PC-9 (cell line): ENCODE data around the gene S100A11. TPM values are rescaled to one million over a fixed set of nuclear protein-coding genes. Genes with fewer than 3 reads are reported as not detected.

ENCODE experiments used
- BruUV-seq: library from RNA; stranded (reverse); fragments of 400-500 nt; replicated peaks from 2 replicates; lab custom pipeline; 2021; lab: Mats Ljungman, UMichigan
- CTCF ChIA-PET: fragments of 300-600 bp; sonication (Branson Sonifier 250); formaldehyde crosslinking; loops from one replicate; lab custom pipeline; 2022; ENCODE audit warnings: antibody characterized with exemption; lab: Charles Lee
- POLR2A ChIA-PET: fragments of 300-600 bp; sonication (Branson Sonifier 250); formaldehyde crosslinking; loops from one replicate; lab custom pipeline; 2022; ENCODE audit warnings: antibody characterized with exemption; ENCODE audit not compliant: unreplicated experiment; lab: Charles Lee
- DNase-seq, 2 experiments: peaks; one replicate each; pipeline versions ENCODE4 v3.0.0 to v3.0.0-alpha.2; 2015 to 2022; ENCODE audit warnings: mixed read lengths in 1 of 2
- H2AFZ ChIP-seq: fragments of 200-600 bp; sonication (generic); 2 replicates; pipeline ENCODE4 v1.8.1; 2017; ENCODE audit warnings: antibody characterized with exemption
- H3F3A ChIP-seq: fragments of 200-600 bp; sonication (generic); 2 replicates; pipeline ENCODE4 v1.8.1; 2017; ENCODE audit warnings: antibody characterized with exemption, mild to moderate bottlenecking, low read depth; ENCODE audit not compliant: insufficient read depth
- H3K27ac ChIP-seq: fragments of 200-600 bp; sonication (generic); 2 replicates; pipeline ENCODE4 v1.6.1; 2016; ENCODE audit warnings: mixed run types
- H3K27me3 ChIP-seq: fragments of 200-600 bp; sonication (generic); 2 replicates; pipeline ENCODE4 v1.6.1; 2016; ENCODE audit warnings: low read depth, mixed run types; ENCODE audit not compliant: insufficient read depth
- H3K36me3 ChIP-seq: fragments of 200-600 bp; sonication (generic); 2 replicates; pipeline ENCODE4 v1.6.1; 2016; ENCODE audit warnings: low read depth, mixed run types
- H3K4me1 ChIP-seq: fragments of 200-600 bp; sonication (generic); replicated peaks from 2 replicates; pipeline ENCODE4 v1.6.1; 2016; ENCODE audit warnings: mixed run types; ENCODE audit not compliant: insufficient read depth
- H3K4me2 ChIP-seq: fragments of 200-600 bp; sonication (generic); 2 replicates; pipeline ENCODE4 v1.6.1; 2017; ENCODE audit warnings: mixed run types
- H3K4me3 ChIP-seq: fragments of 200-600 bp; sonication (generic); 2 replicates; pipeline ENCODE4 v1.6.1; 2016; ENCODE audit warnings: mixed run types
- H3K79me2 ChIP-seq: fragments of 200-600 bp; sonication (generic); 2 replicates; pipeline ENCODE4 v1.6.1; 2017; ENCODE audit warnings: low read depth, mixed run types
- H3K9me2 ChIP-seq: fragments of 200-600 bp; sonication (generic); 2 replicates; pipeline ENCODE4 v1.8.1; 2017; ENCODE audit warnings: mild to moderate bottlenecking; ENCODE audit not compliant: insufficient read depth
- H3K9me3 ChIP-seq: fragments of 200-600 bp; sonication (generic); 2 replicates; pipeline ENCODE4 v1.8.1; 2016; ENCODE audit warnings: low read depth; ENCODE audit not compliant: insufficient read depth
- H4K20me1 ChIP-seq: fragments of 200-600 bp; sonication (generic); 2 replicates; pipeline ENCODE4 v1.8.1; 2017; ENCODE audit not compliant: insufficient read depth
- CTCF ChIP-seq: fragments of 200-600 bp; sonication (generic); conservative IDR thresholded peaks from 2 replicates; pipeline ENCODE4 v1.6.1; 2017; ENCODE audit warnings: mixed run types, antibody characterized with exemption, mild to moderate bottlenecking, moderate library complexity
- EZH2 ChIP-seq: fragments of 200-600 bp; sonication (generic); IDR thresholded peaks from 2 replicates; pipeline ENCODE4 v1.8.0; 2017; ENCODE audit warnings: antibody characterized with exemption, low read depth
- intact Hi-C: fragments of 100-400 bp; cut with micrococcal nuclease; formaldehyde crosslinking; loops from one replicate; pipeline ENCODE4 v1.10.0; 2022; ENCODE audit not compliant: unreplicated experiment
- total RNA-seq: library from RNA; stranded (reverse); gene quantifications from 2 replicates; pipeline ENCODE4 v1.2.3, GENCODE V29; 2021

The S100A11 gene
- total RNA-seq, 1 experiment from 2014 or later = 868 TPM

GRCh38 chr1:152007047-152007446 is 29.8 kb downstream of the S100A11 start:
- DNase-seq = no peak
- Histone ChIP-seq H2AFZ (no peak overlapping the region), H3K36me3 (no peaks in the 10 kb centered on the region), H3K9me2 (no peaks in the 10 kb centered on the region), H4K20me1 (no peaks in the 10 kb centered on the region), H3K79me2 (no peaks in the 10 kb centered on the region), H3K4me2 (no peak overlapping the region), H3K4me3 (no peak overlapping the region), H3K27me3 (no peaks in the 10 kb centered on the region), H3F3A (no peaks in the 10 kb centered on the region; the same call in 1 of the 2 replicates), H3K9me3 (no peaks in the 10 kb centered on the region), H3K27ac (no peak overlapping the region), H3K4me1 (peaks cover 10% of the 10 kb centered on the region)
- no TSS peak for BruUV-seq
- TF ChIP-seq CTCF = no peak
- TF ChIP-seq EZH2 = no peak
- intact Hi-C loops = loop anchor here (10.0 kb wide), 1 partner anchor 242 kb away; the partner anchor contains the start of gene MRPL9
- ChIA-PET CTCF (interaction anchor here (0.7 kb wide), 1 partner anchor 10 kb away, joined by 4 read pairs; no protein-coding TSS in a partner anchor), POLR2A (no interaction called here)

GRCh38 chr1:152005360-152005912 is 31.4 kb downstream of the S100A11 start:
- Histone ChIP-seq H3K27ac (no peak overlapping the region), H3K4me2 (no peak overlapping the region), H2AFZ (no peak overlapping the region), H3K4me1 (peaks cover 26% of the 10 kb centered on the region), H3F3A (peaks cover 7% of the 10 kb centered on the region), H3K27me3 (no peaks in the 10 kb centered on the region), H3K4me3 (no peak overlapping the region), H3K9me2 (no peaks in the 10 kb centered on the region), H3K36me3 (no peaks in the 10 kb centered on the region), H3K9me3 (no peaks in the 10 kb centered on the region), H3K79me2 (no peaks in the 10 kb centered on the region), H4K20me1 (no peaks in the 10 kb centered on the region)
- intact Hi-C loops = loop anchor here (10.0 kb wide), 1 partner anchor 241 kb away; the partner anchor contains the start of gene MRPL9
- CTCF ChIA-PET = no interaction called here
- TF ChIP-seq CTCF = no peak
- no peak for TF ChIP-seq EZH2
- BruUV-seq = no TSS peak
- DNase-seq = no peak
- POLR2A ChIA-PET = interaction anchor here (0.6 to 0.9 kb wide), 2 partner anchors 169 to 466 kb away, joined by 3 to 6 read pairs; no protein-coding TSS in a partner anchor

- Histone ChIP-seq H3K27me3 (no peaks in the 10 kb centered on the region), H3K79me2 (no peaks in the 10 kb centered on the region), H3K9me2 (no peaks in the 10 kb centered on the region), H3K4me1 (peaks cover 34% of the 10 kb centered on the region), H3K4me2 (no peak overlapping the region), H3K4me3 (no peak overlapping the region), H3K9me3 (no peaks in the 10 kb centered on the region), H3K36me3 (no peaks in the 10 kb centered on the region), H3K27ac (no peak overlapping the region), H2AFZ (no peak overlapping the region), H4K20me1 (no peaks in the 10 kb centered on the region), H3F3A (peaks cover 17% of the 10 kb centered on the region)
- DNase-seq = no peak
- POLR2A ChIA-PET = interaction anchor here (0.6 to 1.5 kb wide), 3 partner anchors 11 to 33 kb away, joined by 3 to 9 read pairs (median 4); partner anchors contain the start of gene S100A11
- BruUV-seq = no TSS peak
- CTCF ChIA-PET = interaction anchor here (0.7 to 1.9 kb wide), 4 partner anchors 9 to 775 kb away, joined by 4 to 7 read pairs (median 5); no protein-coding TSS in a partner anchor
- TF ChIP-seq EZH2 (no peak), CTCF (no peak)
- intact Hi-C loops = loop anchor here (10.0 kb wide), 1 partner anchor 239 kb away; the partner anchor contains the start of gene MRPL9
Observed at GRCh38 chr1:152003846-152004442, 32.9 kb downstream of the S100A11 start.
